ENCODE measurements around the gene MRPS17.
A peak's percentile ranks its signal among the peaks of the same experiment; 100 is the strongest.
"Not testable (repeated sequence)": the region's sequence is repeated elsewhere in the genome, so short reads cannot be mapped to it uniquely, and the experiment has no call there.

Gene MRPS17

DNA sequence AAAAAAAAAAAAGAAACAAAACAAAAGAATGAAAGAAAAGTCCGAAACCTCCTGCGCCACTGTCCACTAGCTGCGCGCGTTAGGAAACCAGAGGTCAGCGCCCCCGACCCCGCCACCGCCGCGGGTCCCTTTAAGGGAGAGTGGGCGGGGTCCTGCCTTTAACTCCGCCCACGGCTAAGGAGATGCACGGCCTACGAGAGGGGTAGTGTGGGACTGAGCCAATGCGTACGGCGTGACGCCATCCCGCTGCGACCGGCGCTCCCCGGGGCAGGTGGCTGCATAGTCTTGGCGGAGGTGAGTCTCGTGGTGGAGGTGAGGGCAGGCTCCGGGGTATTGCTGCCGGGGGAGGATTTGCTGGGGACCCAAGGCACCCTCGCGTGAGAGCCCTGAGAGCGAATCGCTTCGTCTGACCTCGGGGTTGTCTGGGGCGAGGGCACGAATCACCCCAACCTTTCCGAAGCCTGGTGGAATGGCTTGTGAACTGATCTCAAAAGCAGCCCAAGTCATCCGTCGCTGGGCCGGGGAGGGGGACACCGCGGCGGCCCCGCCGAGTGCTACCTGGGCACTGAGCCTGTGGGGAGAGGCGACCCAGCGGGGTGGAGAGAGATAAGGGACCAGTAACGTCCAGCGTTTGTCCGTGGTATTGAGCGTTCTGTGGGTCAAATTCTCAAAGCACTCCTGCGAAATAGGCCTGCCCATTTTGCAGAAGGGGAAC is at the start of gene MRPS17:
Gene MRPS17 (plus strand): TSS at position 241 of the 715 bp plus-strand sequence. CDS start 1,319 bp downstream, outside the sequence.
- DNase-seq: peak; percentile 93

DNA sequence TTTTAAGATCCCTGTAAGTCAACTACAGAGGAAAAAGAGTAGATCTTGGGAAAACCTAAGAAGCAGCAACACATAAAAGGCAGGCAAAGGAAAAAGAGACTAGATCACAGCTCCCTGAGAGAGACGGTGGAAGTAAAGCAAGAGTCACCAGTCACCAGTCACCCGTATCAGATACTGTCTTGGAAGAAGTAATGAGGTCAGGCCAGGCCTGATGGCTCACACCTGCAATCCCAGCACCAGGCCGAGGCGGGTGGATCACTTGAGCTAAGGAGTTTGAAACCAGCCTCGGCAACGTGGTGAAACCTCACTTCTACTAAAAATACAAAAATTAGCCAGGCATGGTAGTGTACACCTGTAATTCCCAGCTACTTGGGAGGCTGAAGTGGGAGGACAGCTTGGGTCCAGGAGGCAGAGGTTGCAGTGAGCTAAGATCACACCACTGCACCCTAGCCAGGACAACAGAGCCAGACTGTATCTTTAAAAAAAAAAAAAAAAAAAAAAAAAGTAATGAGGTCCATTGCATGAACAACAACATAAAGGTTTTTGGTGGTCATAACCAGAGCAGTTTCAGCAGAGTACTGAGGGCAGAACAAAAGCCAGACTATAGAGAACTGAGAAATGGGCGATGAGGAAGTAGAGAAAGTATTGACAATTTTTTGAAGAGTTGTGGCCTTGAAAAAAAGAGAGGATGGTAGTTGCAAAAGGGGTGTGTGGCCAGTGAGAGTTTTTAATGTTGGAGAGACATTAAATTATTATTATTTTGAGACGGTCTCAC is 47.5 kb upstream of the MRPS17 start:
- DNase-seq: no peak

DNA sequence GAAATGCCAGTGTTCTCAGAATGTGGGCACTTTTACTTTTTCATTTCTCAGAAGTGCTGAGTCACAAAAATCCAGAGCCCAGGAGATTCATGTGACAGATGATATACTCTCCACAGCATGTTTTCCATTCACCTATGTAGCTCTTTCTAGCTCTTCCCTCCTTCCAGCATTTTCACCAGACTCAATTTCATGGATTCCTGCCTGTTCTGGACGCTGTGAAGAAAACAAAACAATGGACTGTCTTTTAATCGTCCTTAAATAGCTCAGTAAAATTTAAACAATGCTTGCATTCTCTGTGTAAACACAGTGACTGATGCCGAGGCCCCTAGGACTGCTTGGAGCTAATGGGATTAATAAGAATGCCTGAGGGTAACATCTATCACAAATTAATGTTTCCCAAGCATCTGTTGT is 38.9 kb upstream of the MRPS17 start:
- DNase-seq: peak; percentile 12

DNA sequence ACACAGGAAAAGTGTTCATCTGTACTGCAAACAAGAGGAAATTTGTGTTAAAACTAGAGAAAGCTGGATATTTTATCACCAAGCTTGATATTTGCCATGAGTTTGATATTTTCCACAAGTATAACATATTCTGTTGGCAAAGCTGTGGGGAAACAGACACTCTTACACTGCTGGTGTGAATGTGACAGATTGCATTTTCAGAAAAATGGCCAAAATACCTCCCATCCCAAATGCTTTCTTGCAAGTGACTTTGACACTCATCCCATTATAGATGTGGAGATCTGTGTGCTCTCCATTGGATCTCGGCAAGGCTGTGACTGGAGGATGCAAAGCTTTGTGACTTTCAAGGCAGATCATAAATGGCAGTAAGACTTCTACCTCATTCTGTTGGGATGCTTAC is 33.9 kb upstream of the MRPS17 start:
- DNase-seq: no peak

- no peak for DNase-seq
These were observed 23.5 kb upstream of the MRPS17 start for GRCh38 chr7:55928006-55928767.

- no peak for DNase-seq
These were observed 20.1 kb upstream of the MRPS17 start for GRCh38 chr7:55931421-55932151.

GRCh38 chr7:55939514-55940123 is 12.1 kb upstream of the MRPS17 start:
- no peak for DNase-seq

- DNase-seq: no peak
These were observed 5.1 kb upstream of the MRPS17 start for GRCh38 chr7:55946545-55946944.

DNA sequence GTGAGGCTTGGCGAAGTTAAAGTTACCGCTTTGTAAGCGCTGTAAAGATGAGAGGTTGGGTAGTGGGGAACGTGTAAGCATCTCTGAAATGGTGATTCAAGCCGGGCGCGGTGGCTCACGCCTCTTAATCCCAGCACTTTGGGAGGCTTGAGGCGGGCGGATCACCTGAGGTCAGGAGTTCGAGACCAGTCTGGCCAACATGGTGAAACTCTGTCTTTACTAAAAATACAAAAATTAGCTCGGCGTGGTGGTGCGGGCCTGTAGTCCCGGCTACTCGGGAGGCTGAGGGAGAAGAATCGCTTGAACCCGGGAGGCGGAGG is 635 bp downstream of the MRPS17 start:
- not testable (repeated sequence) for DNase-seq

- DNase-seq: no peak
These were observed 2.2 kb downstream of the MRPS17 start for GRCh38 chr7:55953707-55954475.

- no peak for DNase-seq
These were observed 5.5 kb downstream of the MRPS17 start for GRCh38 chr7:55957190-55957589.

- DNase-seq: no peak
These were observed 10.3 kb downstream of the MRPS17 start for GRCh38 chr7:55962014-55962413.

DNA sequence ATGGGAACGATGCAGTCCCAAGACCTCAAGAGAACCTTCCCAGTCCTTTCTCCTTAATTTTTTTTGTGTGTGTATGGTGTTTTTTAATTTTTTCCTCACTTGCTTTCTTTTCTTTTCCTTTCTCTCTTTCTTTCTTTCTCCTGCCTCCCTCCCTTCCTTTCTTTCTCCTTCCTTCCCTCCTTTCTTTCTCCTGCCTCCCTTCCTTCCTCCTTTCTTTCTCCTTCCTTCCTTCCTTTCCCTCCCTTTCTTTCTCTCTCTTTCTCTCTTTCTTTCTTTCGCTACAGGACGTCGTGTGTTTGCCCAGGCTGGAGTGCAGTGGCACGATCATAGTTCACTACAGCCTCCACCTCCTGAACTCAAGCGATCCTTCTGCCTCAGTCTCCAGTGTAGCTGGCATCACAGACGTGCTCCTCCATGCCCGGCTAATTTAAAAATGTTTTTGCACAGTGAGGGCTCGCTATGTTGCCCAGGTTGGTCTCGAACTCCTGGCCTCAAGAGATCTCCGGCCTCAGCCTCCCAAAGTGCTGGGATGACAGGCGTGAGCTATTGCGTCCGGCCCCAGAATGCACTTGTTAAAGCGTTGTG is 12.0 kb downstream of the MRPS17 start:
- DNase-seq: no peak

GRCh38 chr7:55964261-55965099 is 12.8 kb downstream of the MRPS17 start, which contains the start of gene NIPSNAP2:
Gene NIPSNAP2 (plus strand): TSS chr7:55964585. CDS start chr7:55964610, 25 bp downstream.
- DNase-seq: peak; percentile 88

DNA sequence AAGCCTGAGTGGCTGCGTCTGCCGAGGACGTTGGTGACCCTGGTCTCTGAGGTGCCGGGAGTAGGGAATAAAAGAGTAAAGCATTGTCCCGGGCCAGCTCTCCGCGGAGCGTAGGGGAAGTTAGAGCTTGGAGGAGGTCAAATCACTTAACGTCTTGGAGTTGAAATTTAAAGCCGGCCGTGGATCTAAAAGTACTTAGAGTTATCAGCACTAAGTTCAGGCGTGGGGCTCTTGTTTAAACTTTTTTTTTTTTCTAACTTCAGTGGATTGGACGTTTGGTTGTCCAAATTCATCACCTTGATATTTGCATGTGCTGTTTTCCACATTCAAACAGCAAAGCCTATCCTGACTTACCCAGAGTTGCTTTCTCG is 13.4 kb downstream of the MRPS17 start:
- no peak for DNase-seq

DNA sequence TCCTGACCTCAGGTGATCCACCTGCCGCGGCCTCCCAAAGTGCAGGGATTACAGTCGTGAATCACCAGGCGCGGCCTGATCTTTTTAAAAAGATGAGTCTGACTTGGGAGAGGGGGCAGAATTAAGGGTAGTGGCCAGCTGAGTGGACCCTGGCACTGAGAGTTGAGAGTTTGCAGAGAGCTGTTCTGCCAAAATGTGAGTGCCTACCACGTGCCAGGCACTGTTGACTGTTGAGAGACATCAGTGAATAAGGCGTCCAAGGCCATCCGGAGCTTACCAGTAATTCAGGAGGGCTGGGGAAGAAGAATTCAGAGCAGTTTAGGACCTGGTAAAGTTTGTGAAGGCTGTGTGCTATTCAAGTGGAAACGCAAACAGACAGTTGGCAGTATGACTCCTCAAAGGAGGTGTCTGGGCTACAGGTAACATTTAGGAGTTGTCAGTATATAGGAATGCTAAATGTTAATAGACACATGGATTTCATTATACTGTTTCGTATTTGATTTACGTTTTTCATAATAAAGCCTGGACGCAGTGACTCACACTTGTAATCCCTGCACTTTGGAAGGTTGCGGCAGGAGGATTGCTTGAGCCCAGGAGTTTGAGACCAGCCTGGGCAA is 14.2 kb downstream of the MRPS17 start:
- no peak for DNase-seq

DNA sequence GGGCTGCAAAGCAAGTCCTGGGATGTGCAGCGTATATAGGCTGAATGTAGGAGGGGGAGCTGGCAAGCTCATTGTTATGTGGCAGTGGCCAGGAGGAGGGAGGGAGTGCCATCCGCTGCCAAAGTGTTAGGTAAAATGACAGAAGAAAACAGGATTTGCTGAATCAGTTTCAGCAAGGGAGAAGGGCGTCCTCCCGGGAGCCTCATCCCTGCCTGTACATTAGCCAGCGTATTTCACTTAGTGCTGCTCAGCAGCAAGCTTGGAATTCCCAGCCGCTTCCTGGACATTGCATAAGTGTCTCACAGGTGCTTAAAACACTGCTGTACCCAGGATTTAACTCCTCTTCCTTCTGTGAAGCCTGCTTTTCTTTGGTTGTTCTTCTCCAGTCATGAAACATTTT is 15.2 kb downstream of the MRPS17 start:
- no peak for DNase-seq

DNA sequence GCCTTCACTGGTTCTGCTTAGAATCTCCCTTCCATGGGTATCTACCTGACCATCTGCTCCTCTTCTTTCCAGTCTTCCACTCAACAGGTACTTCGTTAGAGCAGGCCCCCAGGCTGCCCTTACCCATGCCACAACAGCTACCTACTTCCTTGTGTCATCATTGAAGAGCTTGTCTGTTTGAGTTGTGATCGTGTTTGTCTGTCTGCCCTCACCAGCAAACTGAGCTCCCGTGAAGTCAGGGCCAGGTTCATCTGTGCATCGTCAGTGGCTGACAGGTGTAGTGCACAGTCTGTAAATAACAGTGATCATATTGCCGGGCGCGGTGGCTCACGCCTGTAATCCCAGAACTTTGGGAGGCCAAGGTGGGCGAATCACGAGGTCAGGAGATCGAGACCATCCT is 17.7 kb downstream of the MRPS17 start:
- no peak for DNase-seq

GRCh38 chr7:55970561-55970960 is 18.9 kb downstream of the MRPS17 start:
- DNase-seq: peak; percentile 27

DNA sequence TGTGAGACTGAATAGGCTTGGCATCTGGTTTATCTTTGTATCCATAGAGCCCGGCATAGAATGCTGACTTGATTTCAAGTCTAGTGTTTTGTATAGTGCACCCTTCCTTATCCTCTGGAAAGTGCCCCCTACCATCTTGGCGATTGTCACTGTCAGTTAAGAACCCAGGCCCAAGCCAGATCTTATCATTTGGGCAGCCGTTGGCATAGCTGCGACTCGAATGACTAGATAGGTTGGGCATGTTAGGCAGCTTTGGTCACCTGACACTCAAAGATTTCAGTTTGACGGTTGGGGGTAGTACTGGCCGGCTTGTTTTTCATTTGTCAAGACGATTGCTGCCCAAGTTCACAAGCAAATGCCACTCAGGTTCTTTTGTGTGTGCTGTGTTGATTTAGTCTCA is 19.3 kb downstream of the MRPS17 start:
- DNase-seq: peak; percentile 71

All from NCI-H146 (cell line).